Activated T-cell treated with anti-CD3 and anti-CD28 coated beads, Interleukin-2, amount 50 U/mL, for 4 hours (primary cell): ENCODE measurements around the gene SST. TPM values are rescaled to one million over a fixed set of nuclear protein-coding genes. Genes with fewer than 3 reads are reported as not detected.
"Not testable (repeated sequence)": the region's sequence is repeated elsewhere in the genome, so short reads cannot be mapped to it uniquely, and the experiment has no call there.

Source experiments
- ATAC-seq, 2 donors: fragments of 200-7000 bp; cut with Tn5 transposase; one replicate each; pipeline ENCODE4 v1.10.0; 2021
- DNase-seq: peaks from one replicate; pipeline ENCODE4 v3.0.0-alpha.2; 2020
- H3K27me3 Mint-ChIP-seq: one replicate; pipeline ENCODE4 v1.8.0; 2021; ENCODE audit warnings: low read depth, mixed read lengths
- H3K36me3 Mint-ChIP-seq: one replicate; pipeline ENCODE4 v1.8.0; 2022; ENCODE audit warnings: mixed read lengths; ENCODE audit not compliant: insufficient read depth
- H3K4me1 Mint-ChIP-seq: one replicate; pipeline ENCODE4 v1.8.0; 2021; ENCODE audit warnings: low read depth, mixed read lengths
- H3K4me3 Mint-ChIP-seq: one replicate; pipeline ENCODE4 v1.8.0; 2021; ENCODE audit warnings: mild to moderate bottlenecking, moderate library complexity, mixed read lengths
- H3K9me3 Mint-ChIP-seq: one replicate; pipeline ENCODE4 v1.8.0; 2021; ENCODE audit warnings: mixed read lengths
- total RNA-seq, 3 donors: library from RNA; stranded (reverse); gene quantifications; one replicate each; pipeline ENCODE4 v1.2.1, GENCODE V29; 2021

SST gene
- total RNA-seq, 3 donors from 2014 or later, result not detected

- H3K36me3 Mint-ChIP-seq, result no peaks in the 10 kb centered on the region
- H3K4me3 Mint-ChIP-seq, result no peak overlapping the region
- H3K27me3 Mint-ChIP-seq, result peaks cover 43% of the 10 kb centered on the region
- H3K9me3 Mint-ChIP-seq, result no peaks in the 10 kb centered on the region
- no peaks in the 10 kb centered on the region for H3K4me1 Mint-ChIP-seq
- peak in 1 of 2 donors; percentile 7 for ATAC-seq
- DNase-seq, result no peak
Observed at GRCh38 chr3:187665764-187666402, 4.3 kb downstream of the SST start.

DNA sequence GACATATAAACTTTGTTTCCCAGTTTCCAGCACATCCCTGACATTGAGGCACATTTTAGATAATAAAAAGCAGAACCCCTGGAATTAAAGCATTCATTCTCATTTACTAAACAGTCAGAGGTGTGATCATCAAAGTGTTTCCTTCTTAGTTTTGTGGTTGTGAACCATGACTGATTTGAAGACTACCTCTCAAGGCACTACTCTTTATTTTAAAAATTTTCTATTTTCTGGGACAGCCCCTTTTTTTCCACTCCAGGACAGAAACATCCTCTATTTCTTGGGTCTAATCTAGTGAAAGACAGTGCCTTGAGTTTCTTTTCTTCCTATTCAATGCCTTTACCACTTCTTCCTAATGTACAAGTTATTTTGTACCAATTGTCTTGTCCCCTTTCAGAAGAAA is 5.2 kb downstream of the SST start:
- Mint-ChIP-seq H3K4me3 (no peak overlapping the region), H3K27me3 (peaks cover 39% of the 10 kb centered on the region), H3K36me3 (no peaks in the 10 kb centered on the region), H3K4me1 (no peaks in the 10 kb centered on the region), H3K9me3 (no peaks in the 10 kb centered on the region)
- ATAC-seq, result peak; percentile 37 to 73
- DNase-seq, result no peak

DNA sequence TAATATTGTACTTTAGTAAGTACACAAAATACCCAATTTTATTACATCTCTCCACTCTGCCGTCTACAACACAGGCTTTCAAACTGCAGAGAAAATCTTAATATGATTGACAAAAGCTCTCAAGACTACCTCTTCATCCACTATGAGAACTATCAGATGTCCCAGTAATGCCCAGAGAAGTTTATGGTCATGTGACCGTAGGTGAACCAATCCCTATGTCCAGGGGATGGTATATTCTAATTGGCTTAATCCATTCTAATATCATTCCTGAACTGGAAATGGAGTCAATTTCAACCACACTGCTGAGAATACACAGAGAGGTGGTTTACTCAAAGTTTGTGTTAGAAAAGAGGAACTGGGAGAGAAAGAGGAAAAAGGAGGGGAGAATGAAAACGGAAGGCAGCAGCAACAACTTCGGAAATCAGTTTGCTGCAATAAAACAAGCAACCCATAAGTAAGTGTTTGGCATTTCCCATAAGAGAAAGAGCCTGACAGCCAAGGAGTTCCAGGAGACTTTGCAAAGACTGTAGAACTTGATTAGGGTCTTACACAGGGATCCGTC is 7.3 kb downstream of the SST start:
- Mint-ChIP-seq H3K4me3 (no peak overlapping the region), H3K36me3 (no peaks in the 10 kb centered on the region), H3K27me3 (peaks cover 22% of the 10 kb centered on the region), H3K9me3 (no peaks in the 10 kb centered on the region), H3K4me1 (no peaks in the 10 kb centered on the region)
- ATAC-seq (no peak), DNase-seq (no peak)

GRCh38 chr3:187661267-187661666 is 8.9 kb downstream of the SST start:
- Mint-ChIP-seq H3K36me3 (no peaks in the 10 kb centered on the region), H3K4me1 (no peaks in the 10 kb centered on the region), H3K4me3 (no peak overlapping the region), H3K9me3 (no peaks in the 10 kb centered on the region), H3K27me3 (peaks cover 21% of the 10 kb centered on the region)
- DNase-seq, result no peak
- no peak for ATAC-seq

DNA sequence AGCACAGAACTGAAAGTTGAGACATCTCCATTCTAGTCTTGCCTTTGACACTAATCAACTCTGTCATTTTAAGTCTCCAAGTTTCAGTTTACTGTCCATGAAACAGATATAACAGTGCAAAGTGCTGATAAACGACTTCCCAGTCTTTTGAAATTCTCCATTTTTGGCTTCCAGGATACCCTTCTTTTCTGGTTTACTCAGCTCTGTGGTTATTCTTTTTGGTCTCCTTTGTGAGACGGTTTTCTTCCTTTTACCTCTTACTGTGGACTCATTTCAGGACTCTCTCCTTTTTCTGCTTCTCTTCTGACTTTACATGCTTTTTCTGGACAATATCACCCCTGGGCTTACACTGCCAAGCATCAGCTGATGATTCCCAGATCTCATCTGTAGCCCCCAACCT is 18.9 kb downstream of the SST start:
- ATAC-seq (no peak), DNase-seq (no peak)
- no peaks in the 10 kb centered on the region for H3K4me1 Mint-ChIP-seq
- peaks cover 35% of the 10 kb centered on the region for H3K27me3 Mint-ChIP-seq
- H3K36me3 Mint-ChIP-seq, result no peaks in the 10 kb centered on the region
- H3K9me3 Mint-ChIP-seq, result no peaks in the 10 kb centered on the region
- H3K4me3 Mint-ChIP-seq, result no peak overlapping the region

GRCh38 chr3:187648177-187648576 is 22.0 kb downstream of the SST start:
- no peaks in the 10 kb centered on the region for H3K9me3 Mint-ChIP-seq
- no peak for DNase-seq
- H3K27me3 Mint-ChIP-seq, result peaks cover 25% of the 10 kb centered on the region
- H3K4me1 Mint-ChIP-seq, result no peaks in the 10 kb centered on the region
- no peaks in the 10 kb centered on the region for H3K36me3 Mint-ChIP-seq
- no peak for ATAC-seq
- no peak overlapping the region for H3K4me3 Mint-ChIP-seq

- no peaks in the 10 kb centered on the region for H3K4me1 Mint-ChIP-seq
- H3K27me3 Mint-ChIP-seq, result peaks cover 22% of the 10 kb centered on the region
- ATAC-seq (no peak), DNase-seq (no peak)
- no peak overlapping the region for H3K4me3 Mint-ChIP-seq
- no peaks in the 10 kb centered on the region for H3K9me3 Mint-ChIP-seq
- no peaks in the 10 kb centered on the region for H3K36me3 Mint-ChIP-seq
Observed at GRCh38 chr3:187646906-187647660, 23.1 kb downstream of the SST start.

DNA sequence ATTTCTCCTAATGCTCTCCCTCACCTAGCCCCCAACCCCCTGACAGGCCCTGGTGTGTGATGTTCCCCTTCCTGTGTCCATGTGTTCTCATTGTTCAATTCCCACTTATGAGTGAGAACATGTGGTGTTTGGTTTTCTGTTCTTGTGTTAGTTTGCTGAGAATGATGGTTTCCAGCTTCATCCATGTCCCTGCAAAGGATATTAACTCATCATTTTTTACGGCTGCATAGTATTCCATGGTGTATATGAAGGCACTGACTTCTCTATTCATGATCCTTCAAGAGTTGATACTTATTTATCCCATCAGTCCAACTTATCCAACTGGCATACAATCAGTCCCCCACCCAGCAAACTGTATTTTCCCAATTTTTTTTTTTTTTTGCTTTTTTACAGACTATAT is 24.8 kb downstream of the SST start:
- not testable (repeated sequence) for H3K36me3 Mint-ChIP-seq, H3K4me3 Mint-ChIP-seq, H3K9me3 Mint-ChIP-seq, DNase-seq, ATAC-seq, H3K4me1 Mint-ChIP-seq
- peaks cover 15% of the 10 kb centered on the region for H3K27me3 Mint-ChIP-seq

DNA sequence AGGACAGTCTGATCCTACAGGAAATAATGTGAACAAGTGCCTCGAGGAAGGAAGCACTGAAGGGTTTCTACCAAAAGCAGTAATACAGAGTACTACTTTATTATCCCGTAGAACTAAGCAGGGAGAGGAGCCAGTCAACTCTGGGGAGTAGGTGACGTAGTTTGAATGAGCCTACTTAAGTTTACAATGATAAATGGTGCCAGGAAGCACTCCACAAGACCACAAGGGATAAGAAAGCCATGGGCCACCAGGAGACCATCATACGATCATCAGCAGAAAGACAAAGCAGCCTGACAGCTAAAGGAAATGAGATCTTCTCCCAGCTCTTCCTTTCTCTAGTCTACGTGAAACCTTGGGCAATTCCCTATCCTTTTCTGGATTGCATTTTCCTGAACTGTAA is 27.3 kb downstream of the SST start:
- H3K36me3 Mint-ChIP-seq, result no peaks in the 10 kb centered on the region
- no peaks in the 10 kb centered on the region for H3K9me3 Mint-ChIP-seq
- DNase-seq (no peak), ATAC-seq (no peak)
- H3K27me3 Mint-ChIP-seq, result peaks cover 11% of the 10 kb centered on the region
- H3K4me3 Mint-ChIP-seq, result no peak overlapping the region
- H3K4me1 Mint-ChIP-seq, result no peaks in the 10 kb centered on the region

- Mint-ChIP-seq H3K27me3 (peaks cover 16% of the 10 kb centered on the region), H3K36me3 (no peaks in the 10 kb centered on the region), H3K4me3 (no peak overlapping the region), H3K9me3 (no peaks in the 10 kb centered on the region), H3K4me1 (no peaks in the 10 kb centered on the region)
- ATAC-seq (no peak), DNase-seq (no peak)
Observed at GRCh38 chr3:187641320-187642016, 28.7 kb downstream of the SST start.

DNA sequence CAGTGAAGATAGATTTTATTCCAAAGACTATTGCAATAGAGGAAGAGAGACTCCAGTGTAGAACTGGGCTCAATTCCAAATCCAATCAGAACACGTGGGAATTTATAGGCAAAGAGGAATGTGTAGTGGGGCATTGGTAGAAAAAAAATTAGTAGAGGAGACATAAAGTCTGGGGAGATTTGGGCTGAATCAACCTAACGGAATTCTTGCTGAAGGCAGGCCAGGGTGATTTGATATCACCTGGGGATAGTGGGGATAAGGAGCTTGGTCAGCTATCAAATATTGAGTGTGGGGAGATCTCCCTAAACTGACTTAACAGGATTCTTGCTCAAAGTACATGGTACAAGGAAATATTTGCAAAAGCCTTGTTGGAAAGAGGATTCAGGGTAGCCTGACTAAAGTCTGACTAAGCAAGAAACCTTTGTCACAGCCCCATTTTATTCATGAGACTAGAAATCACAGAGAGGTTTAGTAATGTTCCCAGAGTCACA is 29.6 kb downstream of the SST start:
- peaks cover 16% of the 10 kb centered on the region for H3K27me3 Mint-ChIP-seq
- no peaks in the 10 kb centered on the region for H3K4me1 Mint-ChIP-seq
- H3K36me3 Mint-ChIP-seq, result no peaks in the 10 kb centered on the region
- DNase-seq (no peak), ATAC-seq (no peak)
- H3K4me3 Mint-ChIP-seq, result no peak overlapping the region
- no peaks in the 10 kb centered on the region for H3K9me3 Mint-ChIP-seq

- Mint-ChIP-seq H3K36me3 (no peaks in the 10 kb centered on the region), H3K9me3 (peaks cover 3% of the 10 kb centered on the region), H3K27me3 (peaks cover 16% of the 10 kb centered on the region), H3K4me1 (no peaks in the 10 kb centered on the region), H3K4me3 (no peak overlapping the region)
- DNase-seq (no peak), ATAC-seq (no peak)
Observed at GRCh38 chr3:187639927-187640568, 30.1 kb downstream of the SST start.

DNA sequence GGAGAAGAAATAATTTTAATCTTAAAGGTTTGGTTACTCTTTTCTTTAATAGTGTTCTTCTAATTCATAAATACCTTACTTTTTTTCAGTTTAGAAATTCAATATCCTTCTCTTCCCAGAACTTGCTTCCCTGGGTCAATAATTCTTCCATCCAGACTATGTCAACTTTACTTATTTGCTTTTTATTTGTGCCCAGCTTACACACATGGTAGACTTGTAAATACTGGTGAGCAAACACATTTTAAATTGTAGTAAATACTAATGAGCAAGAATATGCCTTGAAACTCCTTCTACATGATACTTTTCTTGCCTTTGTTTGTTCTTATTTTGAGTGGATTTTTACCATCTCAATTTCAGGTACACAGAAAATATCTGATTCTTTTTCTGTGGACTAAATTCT is 33.7 kb downstream of the SST start:
- Mint-ChIP-seq H3K27me3 (peaks cover 12% of the 10 kb centered on the region), H3K4me3 (no peak overlapping the region), H3K4me1 (no peaks in the 10 kb centered on the region)

DNA sequence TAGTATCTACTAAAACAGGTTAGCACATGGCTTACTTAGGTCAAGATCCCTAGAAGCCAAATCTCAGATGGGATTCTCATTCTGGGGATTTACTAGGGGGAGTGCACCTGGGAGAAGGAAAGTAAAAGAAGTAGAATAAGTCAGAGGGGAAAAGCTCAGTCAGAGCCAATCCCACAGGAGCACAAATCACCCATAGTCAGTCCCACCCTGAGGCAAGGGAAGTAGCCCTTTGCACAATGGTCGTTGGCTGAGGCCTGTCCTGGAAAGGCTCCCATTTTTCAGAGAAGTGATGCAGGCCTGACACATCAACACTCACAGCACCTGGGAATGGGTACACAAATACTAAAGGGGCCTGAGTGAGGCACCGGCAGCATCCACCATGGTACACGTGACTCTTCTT is 39.8 kb downstream of the SST start:
- DNase-seq, result no peak
- no peak for ATAC-seq
- H3K4me3 Mint-ChIP-seq, result no peak overlapping the region
- peaks cover 5% of the 10 kb centered on the region for H3K27me3 Mint-ChIP-seq
- H3K36me3 Mint-ChIP-seq, result no peaks in the 10 kb centered on the region
- H3K4me1 Mint-ChIP-seq, result no peaks in the 10 kb centered on the region
- peaks cover 6% of the 10 kb centered on the region for H3K9me3 Mint-ChIP-seq

More for the DNA sequence above, 33.7 kb downstream of the SST start:
- Mint-ChIP-seq H3K36me3 (no peaks in the 10 kb centered on the region), H3K9me3 (peaks cover 6% of the 10 kb centered on the region)
- DNase-seq (no peak), ATAC-seq (no peak)
